Stimulated activated CD8-positive, alpha-beta memory T cell treated with anti-CD3 and anti-CD28 coated beads, Interleukin-15, amount 100 ng/mL, for 4 hours (primary cell): Measurements from ENCODE around the gene PPARD.
"Not testable (repeated sequence)": the region's sequence is repeated elsewhere in the genome, so short reads cannot be mapped to it uniquely, and the experiment has no call there.

Experiments
- DNase-seq, 2 donors: peaks; one replicate each; pipeline ENCODE4 v3.0.0-alpha.2; 2020; ENCODE audit warnings: low read depth in 2 of 2

PPARD gene

DNA sequence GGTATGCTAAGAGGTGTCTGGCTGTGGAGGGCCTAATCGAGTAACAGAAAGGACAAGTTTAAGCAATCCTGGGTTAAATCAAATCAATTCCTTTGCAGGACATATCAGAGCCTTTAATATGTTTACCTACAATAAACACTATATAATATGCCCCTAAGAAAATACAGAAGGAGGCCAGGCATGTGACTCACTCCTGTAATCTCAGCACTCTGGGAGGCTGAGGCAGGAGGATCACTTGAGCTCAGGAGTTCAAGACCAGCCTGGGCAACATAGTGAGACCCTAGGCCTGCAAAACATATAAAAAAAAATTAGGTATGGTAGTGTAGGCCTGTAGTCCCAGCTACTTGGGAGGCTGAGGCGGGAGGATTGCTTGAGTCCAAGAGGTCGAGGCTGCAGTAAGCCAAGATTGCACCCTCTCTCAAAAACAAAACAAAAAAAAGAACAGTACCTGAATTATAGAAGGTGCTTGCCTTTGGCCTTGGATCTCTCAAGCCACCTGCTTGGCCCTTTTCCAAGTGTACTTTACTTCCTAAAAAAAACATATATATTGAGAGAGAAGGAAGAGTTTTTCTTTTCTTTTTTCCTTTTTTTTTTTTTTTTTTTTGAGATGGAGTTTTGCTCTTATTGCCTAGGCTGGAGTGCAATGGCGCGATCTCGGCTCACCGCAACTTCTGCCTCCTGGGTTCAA lies 96.2 kb downstream of the PPARD start:
- not testable (repeated sequence) for DNase-seq

DNA sequence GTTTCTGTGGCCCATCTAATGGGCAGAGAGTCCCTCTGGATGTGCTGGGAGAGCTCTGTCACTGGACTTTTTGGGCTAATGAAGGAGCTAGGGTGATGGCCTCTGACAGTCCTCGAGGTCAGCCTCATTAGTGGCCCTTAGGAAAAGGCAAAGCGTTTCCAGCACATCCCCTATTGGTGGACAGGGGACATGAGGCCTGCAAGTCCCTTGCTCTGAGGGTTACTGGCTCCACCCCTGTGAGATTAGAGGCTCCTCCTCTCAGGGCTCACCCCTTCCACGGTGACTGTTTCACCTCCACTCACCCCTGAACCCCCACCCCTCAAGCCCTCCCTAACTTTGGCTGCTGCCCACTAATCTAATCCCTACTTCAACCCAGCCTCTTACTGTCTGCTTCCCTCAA lies 97.0 kb downstream of the PPARD start:
- DNase-seq: no peak

DNA sequence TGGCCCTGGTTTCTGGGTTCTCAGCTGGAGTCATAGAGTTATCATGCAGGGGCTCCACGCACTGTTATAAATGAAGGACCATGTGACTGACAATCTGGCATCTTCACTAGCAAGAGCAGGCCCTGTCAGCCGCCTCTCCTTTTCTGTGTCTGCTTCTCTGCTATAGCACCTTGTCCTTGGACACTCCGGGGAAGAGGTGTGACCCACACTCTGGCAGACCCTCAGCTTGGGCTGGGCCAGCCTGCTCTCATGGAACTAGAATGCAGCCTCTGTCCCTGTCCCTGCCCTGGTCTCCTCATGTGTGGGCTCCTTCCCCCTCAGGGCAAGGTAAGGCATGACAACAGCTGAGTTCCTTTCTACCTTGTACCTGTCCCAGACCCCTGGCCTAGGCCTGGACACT lies 98.8 kb downstream of the PPARD start:
- no peak for DNase-seq

DNA sequence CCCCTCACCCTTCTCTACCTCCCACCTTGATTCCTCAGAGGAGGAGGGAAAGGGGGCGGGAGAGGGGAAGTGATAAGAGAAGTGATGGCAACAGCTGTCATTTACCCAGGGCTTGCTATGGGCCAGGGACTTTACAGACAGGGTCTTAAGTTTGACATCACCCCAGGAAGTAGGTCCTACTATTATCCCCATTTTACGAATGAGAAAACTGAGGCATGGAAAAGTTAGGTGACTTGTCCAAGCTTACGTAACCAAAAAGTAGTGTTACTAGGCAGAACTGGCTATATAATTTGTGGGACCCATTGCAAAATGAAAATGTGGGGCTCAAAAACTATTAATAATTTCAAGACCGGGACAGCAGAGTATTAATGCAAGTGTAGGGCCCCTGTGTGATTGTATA lies 99.3 kb downstream of the PPARD start:
- no peak for DNase-seq

DNA sequence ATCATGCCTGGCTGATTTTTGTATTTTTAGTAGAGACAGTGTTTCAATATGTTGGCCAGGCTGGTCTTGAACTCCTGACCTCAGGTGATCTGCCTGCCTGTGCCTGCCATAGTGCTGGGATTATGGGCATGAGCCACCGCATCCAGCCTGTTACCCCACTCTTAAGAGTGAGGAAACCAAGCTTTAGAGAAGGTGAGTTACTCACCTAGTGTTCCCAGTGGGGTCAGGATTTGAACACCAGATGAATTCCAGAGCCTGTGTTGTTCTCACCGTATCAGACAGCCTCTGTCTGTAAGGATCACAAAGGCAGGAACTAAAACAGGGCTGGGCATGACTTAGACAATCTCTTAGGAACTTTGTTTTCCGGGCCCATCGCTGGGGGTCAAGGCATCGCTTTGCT lies 100.3 kb downstream of the PPARD start:
- DNase-seq: no peak

DNA sequence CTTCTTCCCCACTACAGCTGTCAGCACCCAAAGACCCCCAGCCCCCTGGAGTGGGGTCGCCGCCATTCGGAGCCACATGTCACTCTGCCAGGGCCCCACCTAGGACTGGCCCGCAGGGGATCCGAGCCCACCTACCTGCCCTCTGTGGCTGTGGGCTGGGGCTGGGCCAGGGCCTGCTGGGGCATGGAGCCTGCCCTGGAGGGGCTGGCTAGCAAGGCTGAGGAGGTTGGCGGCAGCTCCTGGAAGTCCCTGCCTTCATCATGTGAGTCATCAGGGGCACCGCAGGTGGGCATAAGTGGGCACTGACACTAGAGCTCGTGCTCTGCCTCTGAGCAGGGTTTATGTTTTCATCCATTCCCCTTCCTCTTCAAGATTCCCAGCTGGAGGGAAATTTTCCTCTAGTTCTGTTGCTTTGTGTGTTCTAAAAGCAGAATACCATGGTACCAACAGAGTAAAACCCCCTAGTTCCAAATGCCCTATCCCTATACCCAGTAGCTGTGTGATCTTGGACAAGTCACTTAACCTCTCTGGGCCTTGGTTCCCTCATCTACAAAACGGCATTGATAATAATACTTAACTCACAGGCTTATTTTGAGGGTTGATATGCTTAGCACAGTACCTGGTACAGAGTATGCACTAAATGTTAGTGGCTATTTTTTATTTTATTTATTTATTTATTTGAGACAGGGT lies 101.1 kb downstream of the PPARD start:
- no peak for DNase-seq

DNA sequence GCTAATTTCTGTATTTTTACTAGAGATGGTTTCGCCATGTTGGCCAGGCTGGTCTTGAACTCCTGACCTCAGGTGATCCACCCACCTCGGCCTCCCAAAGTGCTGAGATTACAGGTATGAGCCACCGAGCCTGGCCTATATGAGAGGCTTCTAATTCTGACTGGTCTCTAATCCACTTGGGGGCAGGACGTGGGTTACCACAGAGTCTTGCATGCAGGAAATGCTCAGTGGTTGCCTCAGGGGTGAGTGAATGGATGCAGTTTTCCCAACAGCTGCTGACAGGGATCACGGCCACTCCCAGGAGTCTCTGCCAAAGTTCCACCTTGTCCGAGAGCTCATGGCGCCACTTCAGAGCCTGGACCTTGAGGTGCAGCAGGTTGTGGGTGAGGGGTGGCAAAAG lies 103.3 kb downstream of the PPARD start:
- no peak for DNase-seq

DNA sequence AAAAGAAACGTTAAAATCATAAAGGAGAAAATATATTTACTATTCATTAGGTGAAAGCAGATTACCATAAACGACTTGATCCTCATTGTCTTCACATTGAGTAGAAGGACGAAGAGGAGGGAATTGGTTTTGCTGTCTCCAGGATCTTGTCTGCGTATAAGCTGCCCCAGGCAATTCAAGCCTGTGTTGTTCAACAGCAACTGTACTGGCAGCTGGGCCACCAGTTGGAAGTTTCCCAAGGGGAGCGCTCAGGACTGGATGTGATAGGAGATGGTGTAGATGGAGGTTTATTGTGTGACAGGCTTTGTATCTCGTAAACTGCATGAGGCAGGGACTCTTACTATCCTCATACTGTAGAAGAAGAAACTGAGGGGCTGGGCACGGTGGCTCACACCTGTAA lies 105.8 kb downstream of the PPARD start:
- no peak for DNase-seq

DNA sequence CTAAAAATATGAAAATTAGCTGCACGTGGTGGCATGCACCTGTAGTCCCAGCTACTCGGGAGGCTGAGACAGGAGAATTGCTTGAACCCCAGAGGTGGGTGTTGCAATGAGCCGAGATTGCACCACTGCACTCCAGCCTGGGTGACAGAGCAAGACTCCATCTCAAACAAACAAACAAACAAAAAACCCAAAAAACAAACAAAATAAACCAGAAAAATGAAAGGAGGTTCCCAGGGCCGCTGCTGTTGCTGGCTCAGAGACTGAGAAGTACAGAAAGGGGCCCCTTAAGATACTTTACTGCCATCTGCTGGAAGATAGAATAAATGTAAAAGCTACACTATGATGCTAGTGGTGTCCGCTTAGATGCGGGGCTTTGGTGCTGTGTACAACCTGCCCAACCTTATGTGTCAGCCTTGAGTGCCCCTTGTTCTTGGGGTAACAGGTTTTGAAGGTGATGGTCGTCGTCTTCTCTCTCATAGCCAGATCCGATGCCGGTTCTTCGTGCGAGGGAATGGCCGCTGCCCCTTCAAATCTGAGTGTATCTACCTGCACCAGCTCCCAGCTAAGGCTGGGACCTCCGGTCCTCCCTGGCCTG lies 107.0 kb downstream of the PPARD start:
- no peak for DNase-seq

DNA sequence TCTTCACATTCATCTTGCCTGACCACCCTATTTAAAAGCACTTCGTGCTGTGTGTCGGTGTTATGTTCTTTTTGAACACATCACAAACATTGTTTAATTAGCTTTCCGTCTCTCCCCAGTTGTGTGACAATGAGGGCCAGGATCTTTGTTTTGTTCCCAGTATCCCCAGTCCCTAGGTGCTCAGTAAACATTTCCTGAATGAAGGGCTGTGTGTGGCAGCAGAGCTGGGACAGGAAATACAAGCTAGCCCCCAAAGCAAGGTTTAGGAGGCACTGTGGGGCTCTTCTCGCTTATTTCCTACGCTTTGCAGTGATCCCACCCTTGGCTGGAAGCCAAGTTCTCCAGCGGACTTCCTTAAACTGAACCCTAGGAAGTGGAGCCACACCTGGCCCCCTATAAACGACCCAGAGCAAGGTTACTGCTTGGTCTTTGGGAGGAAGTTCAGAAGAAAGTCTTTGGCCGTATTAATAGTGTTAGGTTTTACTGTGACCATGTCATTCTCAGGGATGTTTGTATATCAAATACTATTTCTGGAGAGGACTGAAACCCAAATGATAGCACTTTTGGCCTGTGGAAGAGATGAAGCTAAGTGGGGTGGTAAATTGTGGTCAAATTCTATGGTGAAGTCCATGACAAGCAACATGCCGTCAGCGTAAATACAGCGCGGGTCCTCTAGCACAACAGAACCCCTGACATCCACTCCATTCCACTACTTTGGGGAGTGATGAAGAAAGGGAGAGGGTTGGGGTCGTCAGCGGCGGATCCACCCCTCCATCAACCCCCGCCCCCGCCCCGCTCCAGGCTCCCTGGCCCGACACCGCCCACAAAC lies 109.2 kb downstream of the PPARD start:
- DNase-seq: no peak

DNA sequence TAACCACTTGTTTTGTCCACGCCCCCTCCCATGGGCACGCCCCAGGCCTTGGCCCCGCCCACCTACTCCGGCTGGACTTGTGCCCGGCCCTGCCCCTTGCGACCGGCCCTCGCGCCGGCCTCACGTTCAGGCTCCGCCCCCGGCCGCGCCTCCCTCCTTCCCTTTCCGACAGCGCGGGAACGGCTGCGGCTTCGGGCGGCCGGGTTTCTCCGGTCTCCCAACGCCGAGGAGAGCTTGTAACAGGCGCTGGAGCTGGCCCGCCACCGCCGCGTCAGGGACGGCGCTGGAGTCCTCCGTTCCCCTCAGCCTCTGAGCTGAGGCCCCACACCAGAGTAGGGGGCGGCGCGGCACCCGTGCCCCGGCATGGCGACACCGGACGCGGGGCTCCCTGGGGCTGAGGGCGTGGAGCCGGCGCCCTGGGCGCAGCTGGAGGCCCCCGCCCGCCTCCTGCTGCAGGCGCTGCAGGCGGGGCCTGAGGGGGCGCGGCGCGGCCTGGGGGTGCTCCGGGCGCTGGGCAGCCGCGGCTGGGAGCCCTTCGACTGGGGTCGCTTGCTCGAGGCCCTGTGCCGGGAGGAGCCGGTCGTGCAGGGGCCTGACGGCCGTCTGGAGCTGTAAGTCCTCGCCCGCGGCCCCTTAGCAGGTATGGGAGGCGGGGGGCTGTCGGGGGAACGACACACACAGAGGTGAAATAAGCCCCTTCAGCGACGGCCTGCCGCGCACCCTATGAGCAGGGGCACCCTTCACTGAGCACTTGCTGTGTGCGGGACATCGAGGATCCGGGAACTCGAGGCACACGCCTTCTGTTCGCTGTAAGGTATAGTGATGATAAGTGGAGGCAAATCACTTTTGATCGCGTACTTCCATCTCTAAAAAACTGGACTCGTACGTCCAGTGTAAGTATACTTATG lies 110.1 kb downstream of the PPARD start, which contains the start of gene FANCE:
Gene FANCE (plus strand): TSS at position 156 of the 908 bp plus-strand sequence. CDS start 208 bp downstream, at position 364.
- peak; percentile 78 to 80 for DNase-seq

DNA sequence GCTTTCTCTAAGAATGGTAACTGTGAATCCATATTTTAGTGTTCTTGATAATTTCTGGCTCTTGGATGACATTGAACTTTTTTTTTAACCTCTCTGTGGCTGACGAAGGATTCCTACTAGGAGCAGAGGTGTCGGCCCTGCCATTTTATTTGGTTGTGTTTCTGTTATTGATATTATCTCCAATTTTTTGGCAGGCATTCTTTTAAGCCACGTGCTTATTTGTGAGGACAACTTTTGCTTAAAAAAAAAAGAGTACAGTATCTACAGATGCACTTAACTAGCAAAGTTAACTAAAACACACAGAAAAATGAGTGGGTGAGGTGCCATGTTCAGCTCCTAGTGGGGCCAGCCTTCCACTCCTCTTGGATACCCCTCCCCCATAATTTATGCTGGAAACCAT lies 110.9 kb downstream of the PPARD start:
- DNase-seq: no peak

DNA sequence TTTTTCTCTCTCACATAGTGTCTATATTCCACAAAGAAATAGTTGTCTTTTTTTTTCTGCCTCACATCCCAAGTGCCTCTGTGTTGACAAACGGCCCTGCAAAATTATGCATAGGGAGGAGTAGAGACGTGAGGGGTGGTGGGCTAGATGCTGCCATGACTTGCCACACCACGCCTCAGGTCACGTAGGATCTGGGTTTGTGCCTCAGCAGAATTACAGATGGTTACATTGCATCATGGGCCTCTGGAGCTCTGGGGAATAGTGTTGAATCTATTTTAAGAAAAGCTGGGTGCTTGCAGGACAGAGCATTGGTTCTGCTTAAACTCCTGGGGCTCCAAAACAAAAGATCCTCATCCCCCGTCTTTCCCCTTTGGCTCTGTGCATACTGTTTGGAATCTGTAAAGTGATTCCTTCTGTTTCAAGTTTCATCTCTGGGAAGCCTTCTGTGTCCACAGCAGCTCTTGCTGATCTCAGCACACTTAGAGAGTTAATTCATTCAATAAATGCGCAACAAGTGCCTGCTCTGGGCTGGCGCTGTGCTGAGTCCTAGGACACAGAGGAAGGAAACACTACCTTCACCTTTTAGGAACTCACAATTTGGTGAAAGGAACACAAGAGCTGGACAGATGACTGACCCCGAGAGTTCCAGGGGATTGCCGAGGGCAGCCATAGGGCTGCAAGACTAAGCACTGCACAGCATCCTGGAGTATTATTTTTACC lies 112.2 kb downstream of the PPARD start:
- DNase-seq: no peak

DNA sequence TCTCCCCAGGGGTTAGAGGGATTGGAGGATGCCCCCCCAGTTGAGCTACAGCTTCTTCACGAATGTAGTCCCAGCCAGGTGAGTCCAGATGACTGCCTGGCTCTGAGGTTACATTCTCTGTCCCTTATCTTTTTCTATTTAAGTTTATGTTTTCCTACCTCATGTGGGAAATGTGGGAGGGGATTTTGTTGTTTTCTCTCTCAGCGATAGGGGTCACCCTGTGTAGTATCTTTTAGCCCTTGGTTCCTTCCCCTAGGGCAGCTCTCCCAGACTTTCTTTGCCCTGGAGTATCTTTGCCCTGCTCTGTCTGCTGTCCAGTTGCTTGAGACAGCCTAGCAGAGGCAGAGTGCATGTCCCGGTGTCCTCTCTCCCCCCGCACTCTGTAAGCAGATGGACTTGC lies 115.5 kb downstream of the PPARD start:
- DNase-seq: no peak

DNA sequence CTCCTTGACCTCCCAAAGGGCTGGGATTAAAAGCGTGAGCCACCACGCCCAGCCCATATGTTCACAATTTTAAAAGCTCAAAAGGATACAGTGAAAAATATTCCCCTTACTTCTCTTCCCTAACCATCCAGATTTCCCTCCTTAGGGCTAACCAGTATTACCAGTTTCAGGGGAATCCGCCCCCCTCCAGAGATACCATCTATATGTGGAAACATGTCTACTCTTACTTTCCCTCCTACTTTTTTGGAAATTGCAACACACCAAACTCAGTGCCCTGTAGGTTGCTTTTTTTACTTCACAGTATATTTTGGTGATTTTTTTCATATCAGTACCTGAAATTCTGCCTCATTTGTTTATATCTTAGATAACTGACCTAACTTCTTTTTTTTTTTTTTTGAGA lies 118.9 kb downstream of the PPARD start:
- no peak for DNase-seq

DNA sequence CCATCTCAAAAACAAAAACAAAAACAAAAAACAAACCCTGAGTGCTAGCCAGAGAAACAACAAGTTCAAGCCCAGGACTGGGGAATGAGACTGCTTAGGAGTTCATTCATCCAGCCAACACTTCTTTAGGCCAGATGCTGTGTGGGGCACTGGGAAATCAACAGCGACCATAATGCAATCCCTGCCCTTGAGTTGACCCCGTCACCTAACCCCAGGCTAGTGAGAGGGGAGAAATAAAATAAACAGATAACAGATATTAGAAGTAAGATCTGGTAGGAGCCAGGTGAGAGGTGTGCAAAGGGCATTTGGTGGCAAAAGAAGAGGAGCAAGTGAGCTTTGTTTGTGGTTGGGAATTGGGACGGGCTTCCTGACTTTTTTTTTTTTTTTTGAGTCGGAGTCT lies 120.9 kb downstream of the PPARD start:
- DNase-seq: no peak

DNA sequence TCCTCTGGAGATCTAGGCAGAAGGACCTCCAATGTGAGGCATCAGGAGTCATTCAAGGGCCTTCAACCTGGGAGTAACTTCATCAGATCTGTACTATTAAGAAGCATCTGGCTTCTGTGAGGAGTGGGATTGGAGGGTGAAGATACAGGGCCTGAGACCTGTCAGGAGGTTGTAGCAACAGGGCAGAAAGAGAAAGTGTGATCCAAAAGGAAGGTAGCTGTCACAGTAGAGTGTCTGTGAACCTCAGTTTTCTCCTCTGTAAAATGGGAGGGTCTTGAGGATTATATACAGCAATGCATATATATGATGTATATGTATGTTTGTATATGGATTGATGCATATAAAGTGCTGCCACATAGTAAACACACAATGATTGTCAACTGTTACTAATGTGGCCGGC lies 123.3 kb downstream of the PPARD start:
- no peak for DNase-seq

DNA sequence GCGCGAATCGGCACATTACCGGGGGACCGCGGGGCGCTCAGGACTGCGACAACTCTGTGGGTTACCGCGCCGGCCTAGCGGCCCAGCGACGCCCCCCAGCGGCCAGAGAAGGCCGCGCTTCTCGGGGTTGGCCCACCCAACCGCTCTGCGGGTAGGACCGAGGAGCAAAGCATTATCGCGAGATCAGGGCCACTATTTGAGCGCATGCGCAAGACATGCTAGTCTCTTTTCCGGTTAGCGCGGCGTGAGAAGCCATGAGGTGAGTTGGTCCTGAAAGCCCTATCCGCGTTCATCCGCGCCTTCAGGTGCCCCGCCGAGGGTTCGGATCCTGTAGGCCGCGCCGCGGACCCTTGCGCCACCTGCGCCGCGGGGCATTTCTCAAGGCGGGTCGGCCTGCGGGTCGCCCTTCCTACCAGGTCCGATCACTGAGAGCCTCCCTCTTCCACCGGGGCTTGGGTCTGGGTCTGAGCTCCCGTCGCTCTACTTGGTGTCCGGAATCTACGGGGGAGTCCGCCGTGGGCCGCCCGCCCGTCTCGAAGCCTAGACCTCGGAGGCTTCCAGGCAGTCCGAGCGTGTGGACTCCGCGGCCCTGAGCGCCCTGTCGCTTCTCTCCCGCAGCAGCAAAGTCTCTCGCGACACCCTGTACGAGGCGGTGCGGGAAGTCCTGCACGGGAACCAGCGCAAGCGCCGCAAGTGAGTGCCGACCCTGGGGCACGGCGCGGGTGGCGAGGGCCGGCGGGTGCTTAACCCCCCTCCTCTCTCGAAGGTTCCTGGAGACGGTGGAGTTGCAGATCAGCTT lies 126.0 kb downstream of the PPARD start, which contains the start of gene RPL10A:
Gene RPL10A (plus strand): TSS at position 221 of the 799 bp plus-strand sequence. CDS start 34 bp downstream, at position 255.
- peak; percentile 89 to 94 for DNase-seq

DNA sequence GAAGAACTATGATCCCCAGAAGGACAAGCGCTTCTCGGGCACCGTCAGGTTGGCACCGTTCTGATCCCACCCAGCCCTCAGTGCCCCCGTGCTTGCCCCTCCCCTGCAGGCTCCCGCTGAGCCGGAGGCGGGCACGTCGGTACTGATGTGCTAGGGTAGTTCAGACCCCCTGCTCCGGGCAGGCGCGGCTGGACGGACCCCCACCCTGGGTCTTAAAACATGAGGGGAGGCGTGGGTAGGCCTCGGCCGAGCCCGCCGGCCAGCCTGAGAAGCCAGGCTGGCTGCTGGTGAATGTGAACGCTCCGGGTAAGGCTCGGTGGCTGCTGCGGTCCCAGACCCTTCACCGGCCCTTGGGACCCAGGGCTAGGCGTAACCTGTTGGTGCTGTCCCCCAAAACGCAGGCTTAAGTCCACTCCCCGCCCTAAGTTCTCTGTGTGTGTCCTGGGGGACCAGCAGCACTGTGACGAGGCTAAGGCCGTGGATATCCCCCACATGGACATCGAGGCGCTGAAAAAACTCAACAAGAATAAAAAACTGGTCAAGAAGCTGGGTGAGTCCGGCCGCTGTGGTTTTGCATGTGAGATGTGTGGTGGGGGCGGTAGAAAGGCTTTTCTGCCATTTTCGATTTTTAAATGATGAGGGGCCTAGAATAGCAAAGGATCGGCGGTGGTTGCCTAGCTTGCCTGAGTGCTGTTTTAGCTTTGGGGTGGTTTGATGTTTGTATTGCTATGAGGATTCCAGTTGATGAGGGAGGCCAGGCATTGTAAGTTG lies 126.8 kb downstream of the PPARD start:
- DNase-seq: peak in 1 of 2 donors; percentile 23
